Lower leg skin (tissue), 4 donors: ENCODE measurements around the gene PATJ. TPM values are rescaled to one million over a fixed set of nuclear protein-coding genes. Genes with fewer than 3 reads are reported as not detected.
"Not testable (repeated sequence)": the region's sequence is repeated elsewhere in the genome, so short reads cannot be mapped to it uniquely, and the experiment has no call there.

Source experiments
- DNase-seq, 2 donors: peaks; one replicate each; pipeline ENCODE4 v3.0.0-alpha.2; 2019; ENCODE audit warnings: low spot score in 2 of 2
- H3K4me3 ChIP-seq: fragments of 200-600 bp; sonication (generic); 2 replicates; pipeline ENCODE4 v1.5.1; 2017; ENCODE audit warnings: mild to moderate bottlenecking, low read depth; ENCODE audit not compliant: poor library complexity, severe bottlenecking
- POLR2A ChIP-seq, 2 donors: fragments of 450-650 bp; IDR thresholded peaks; one replicate each; pipeline ENCODE4 v1.6.1; 2016 to 2017; ENCODE audit warnings: antibody characterized with exemption in 2 of 2, mild to moderate bottlenecking in 1 of 2, moderate library complexity in 1 of 2
- WGBS, 2 donors: methylation state at CpG; one replicate each; pipeline ENCODE4 v1.1.5; 2018; 5-methylcytosine and 5-hydroxymethylcytosine counted together
- intact Hi-C: fragments of 100-400 bp; cut with DNase I; formaldehyde crosslinking; loops from one replicate; pipeline ENCODE4 v1.15.0; 2023; ENCODE audit warnings: low total_unique reads
- total RNA-seq, 4 donors: library from RNA; depleted of rRNA; stranded (reverse); fragments of >200 nt; gene quantifications; one replicate each; pipeline ENCODE4 v1.1.0, GENCODE V29; 2016
- TF ChIP-seq, protein P1 (sequence below), 3 donors: fragments of 450-650 bp; IDR thresholded peaks; one replicate each; pipeline ENCODE4 v1.5.1; 2016; ENCODE audit warnings: antibody characterized with exemption in 3 of 3, mild to moderate bottlenecking in 3 of 3, moderate library complexity in 2 of 3

PATJ gene
- total RNA-seq, 4 donors from 2014 or later = 50.5 to 89.3 (median 64.5) TPM

DNA sequence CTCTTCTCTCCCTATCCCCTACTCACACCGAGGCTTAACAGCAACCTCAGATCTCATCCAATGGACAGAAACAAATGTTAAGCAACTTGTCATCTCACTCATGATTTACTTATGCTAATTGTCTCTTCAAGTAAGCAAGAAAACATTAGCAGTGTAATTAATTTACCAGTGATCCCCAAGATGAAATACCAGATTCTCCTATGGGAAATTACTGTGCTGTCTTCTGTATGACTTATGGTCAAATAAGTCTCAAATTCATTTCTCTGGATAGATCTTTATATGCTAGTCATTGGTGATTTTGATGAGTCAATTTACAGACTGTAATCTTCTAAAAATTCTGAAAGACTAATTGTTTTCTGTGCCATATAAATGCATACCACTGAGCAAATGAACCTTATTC lies 419.4 kb downstream of the PATJ start:
- intact Hi-C loops = no loop called here
- H3K4me3 ChIP-seq = no peak overlapping the region
- no peak for DNase-seq
- 93 to 95% methylated on average over 1 of the region's 1 CpG for WGBS, 2 donors
- TF ChIP-seq, protein P1, sequence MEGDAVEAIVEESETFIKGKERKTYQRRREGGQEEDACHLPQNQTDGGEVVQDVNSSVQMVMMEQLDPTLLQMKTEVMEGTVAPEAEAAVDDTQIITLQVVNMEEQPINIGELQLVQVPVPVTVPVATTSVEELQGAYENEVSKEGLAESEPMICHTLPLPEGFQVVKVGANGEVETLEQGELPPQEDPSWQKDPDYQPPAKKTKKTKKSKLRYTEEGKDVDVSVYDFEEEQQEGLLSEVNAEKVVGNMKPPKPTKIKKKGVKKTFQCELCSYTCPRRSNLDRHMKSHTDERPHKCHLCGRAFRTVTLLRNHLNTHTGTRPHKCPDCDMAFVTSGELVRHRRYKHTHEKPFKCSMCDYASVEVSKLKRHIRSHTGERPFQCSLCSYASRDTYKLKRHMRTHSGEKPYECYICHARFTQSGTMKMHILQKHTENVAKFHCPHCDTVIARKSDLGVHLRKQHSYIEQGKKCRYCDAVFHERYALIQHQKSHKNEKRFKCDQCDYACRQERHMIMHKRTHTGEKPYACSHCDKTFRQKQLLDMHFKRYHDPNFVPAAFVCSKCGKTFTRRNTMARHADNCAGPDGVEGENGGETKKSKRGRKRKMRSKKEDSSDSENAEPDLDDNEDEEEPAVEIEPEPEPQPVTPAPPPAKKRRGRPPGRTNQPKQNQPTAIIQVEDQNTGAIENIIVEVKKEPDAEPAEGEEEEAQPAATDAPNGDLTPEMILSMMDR (IDR thresholded peaks at IDR 0.05) = no peak
- TF ChIP-seq POLR2A (IDR thresholded peaks at IDR 0.05) = no peak

- DNase-seq, H3K4me3 ChIP-seq, intact Hi-C loops: not testable (repeated sequence)
- WGBS, 2 donors = 75 to 83% methylated on average over 10 of the region's 10 CpGs
Measured at GRCh38 chr1:62170380-62170779, 428.1 kb downstream of the PATJ start.

- peak in 1 of 2 donors; percentile 42 for DNase-seq
- intact Hi-C loops = loop anchor here (5.0 kb wide), 1 partner anchor 232 kb away; no protein-coding TSS in a partner anchor
- 48 to 55% methylated on average over 9 of the region's 9 CpGs for WGBS, 2 donors
- H3K4me3 ChIP-seq = no peak overlapping the region
- no peak for TF ChIP-seq POLR2A (IDR thresholded peaks at IDR 0.05)
- TF ChIP-seq, protein P1 (IDR thresholded peaks at IDR 0.05) = no peak
Measured at GRCh38 chr1:62175568-62176179, 433.4 kb downstream of the PATJ start.

- intact Hi-C loops = loop anchor here (5.0 kb wide), 1 partner anchor 231 kb away; no protein-coding TSS in a partner anchor
Measured at GRCh38 chr1:62176597-62177312, 434.5 kb downstream of the PATJ start.

DNA sequence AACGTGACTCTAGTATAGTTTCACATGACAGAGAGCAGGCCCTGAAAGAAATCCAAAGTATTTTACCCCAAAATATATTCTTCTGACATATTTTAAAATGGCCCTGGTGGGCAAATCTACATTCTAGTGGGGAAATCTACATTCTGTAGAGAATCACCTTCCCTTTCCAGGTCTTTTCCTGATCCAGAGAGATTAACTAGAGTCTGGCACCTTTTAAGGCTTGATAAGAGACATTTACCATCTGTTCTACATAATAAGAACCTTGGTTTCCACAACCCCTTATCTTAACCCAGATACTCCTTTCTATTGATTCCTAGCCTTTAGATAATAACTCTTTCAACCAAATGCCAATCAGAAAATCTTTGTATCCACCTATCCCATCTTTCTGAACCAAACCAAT lies 435.3 kb downstream of the PATJ start:
- WGBS, 2 donors = 68 to 84% methylated on average over 1 of the region's 1 CpG
- intact Hi-C loops = loop anchor here (5.0 kb wide), 1 partner anchor 230 kb away; no protein-coding TSS in a partner anchor
- DNase-seq = no peak
- TF ChIP-seq, protein P1 (IDR thresholded peaks at IDR 0.05) = no peak
- TF ChIP-seq POLR2A (IDR thresholded peaks at IDR 0.05) = no peak
- no peak overlapping the region for H3K4me3 ChIP-seq

More at GRCh38 chr1:62176597-62177312, 434.5 kb downstream of the PATJ start:
- 86 to 89% methylated on average over 14 of the region's 14 CpGs for WGBS, 2 donors
- DNase-seq = no peak
- H3K4me3 ChIP-seq = no peak overlapping the region
- TF ChIP-seq, protein P1 (IDR thresholded peaks at IDR 0.05) = no peak
- TF ChIP-seq POLR2A (IDR thresholded peaks at IDR 0.05) = no peak

GRCh38 chr1:62178372-62178771 lies 436.1 kb downstream of the PATJ start:
- TF ChIP-seq, protein P1 (IDR thresholded peaks at IDR 0.05) = no peak
- no peak for TF ChIP-seq POLR2A (IDR thresholded peaks at IDR 0.05)
- intact Hi-C loops = loop anchor here (5.0 kb wide), 1 partner anchor 229 kb away; no protein-coding TSS in a partner anchor
- DNase-seq = no peak
- WGBS, 2 donors = 87 to 94% methylated on average over 7 of the region's 7 CpGs
- H3K4me3 ChIP-seq = no peak overlapping the region

- intact Hi-C loops, H3K4me3 ChIP-seq, DNase-seq: not testable (repeated sequence)
- WGBS, 2 donors = 37 to 58% methylated on average over 4 of the region's 4 CpGs
Measured at GRCh38 chr1:62180054-62180453, 437.8 kb downstream of the PATJ start.
